GM19468 (cell line): Measurements from ENCODE around the gene RIOK1.
"Not testable (repeated sequence)": the region's sequence is repeated elsewhere in the genome, so short reads cannot be mapped to it uniquely, and the experiment has no call there.

Experiments used
- ATAC-seq: cut with Tn5 transposase; IDR thresholded peaks from one replicate; pipeline ENCODE4 v1.9.1; 2021; ENCODE audit warnings: mild to moderate bottlenecking, moderate library complexity, moderate number of reproducible peaks; ENCODE audit not compliant: unreplicated experiment; ENCODE audit errors: extremely low read depth

The RIOK1 gene

DNA sequence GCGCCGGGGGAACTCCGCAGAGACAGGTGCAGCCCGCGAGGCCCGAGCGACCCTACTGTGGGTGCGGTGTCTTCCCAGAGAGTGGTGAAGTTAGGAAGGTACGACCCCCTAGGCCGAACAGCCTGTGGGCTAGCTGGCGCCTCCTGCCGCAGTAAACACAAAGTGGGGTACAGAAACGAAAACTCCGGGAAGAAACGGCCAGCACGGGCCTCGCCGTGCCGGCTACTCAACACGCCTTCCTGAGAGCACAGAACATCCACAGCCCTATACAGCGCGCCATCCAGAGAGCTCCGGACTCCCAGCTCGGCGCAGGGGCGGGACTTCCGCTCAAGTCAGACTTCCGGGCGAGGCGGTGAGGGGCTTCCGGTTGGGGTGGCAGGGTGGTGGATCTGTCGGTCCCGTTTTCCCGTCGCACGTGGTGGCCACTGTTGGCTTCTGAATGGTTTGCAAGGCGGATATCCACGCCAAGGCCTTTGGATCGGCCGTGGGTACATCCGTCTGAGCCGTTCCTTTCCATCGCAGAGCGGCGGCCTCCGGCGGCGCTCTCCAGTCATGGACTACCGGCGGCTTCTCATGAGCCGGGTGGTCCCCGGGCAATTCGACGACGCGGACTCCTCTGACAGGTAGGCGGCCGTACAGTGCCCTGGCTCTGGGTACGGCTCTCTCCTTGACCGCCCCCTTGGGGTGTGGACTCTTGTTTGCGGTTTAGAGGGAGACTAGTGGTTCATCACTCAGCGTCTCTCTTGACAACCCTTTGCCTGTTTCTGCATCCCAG, at the start of gene RIOK1, which contains the start of gene CAGE1:
Gene RIOK1, plus strand, starts transcription at position 358 of the 775 bp plus-strand sequence. Its CDS starts 195 bp downstream, at position 553.
Gene CAGE1, minus strand, starts transcription at position 292 of the 775 bp plus-strand sequence. CDS start 2,569 bp downstream, outside the sequence.
- ATAC-seq = peak; percentile 91

DNA sequence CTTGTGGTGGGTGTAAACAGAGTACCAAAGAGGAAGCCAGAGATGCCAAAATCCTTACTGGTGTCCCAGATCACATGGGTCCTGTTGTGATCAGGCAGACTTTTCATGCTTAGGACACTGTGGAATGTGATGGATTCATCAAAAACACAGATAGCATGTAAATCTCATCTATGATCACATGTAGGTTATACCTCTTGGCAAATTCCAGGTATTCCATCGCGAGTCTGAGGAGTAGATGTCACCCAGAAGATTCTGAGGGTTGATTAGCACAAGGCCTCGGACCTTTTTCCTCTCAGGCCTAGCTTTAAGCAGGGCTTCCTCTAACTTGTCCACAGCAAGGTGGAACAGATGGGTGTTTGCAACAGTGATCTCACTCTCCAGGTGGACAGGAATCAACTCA, 48.3 kb upstream of the RIOK1 start:
- no peak for ATAC-seq

DNA sequence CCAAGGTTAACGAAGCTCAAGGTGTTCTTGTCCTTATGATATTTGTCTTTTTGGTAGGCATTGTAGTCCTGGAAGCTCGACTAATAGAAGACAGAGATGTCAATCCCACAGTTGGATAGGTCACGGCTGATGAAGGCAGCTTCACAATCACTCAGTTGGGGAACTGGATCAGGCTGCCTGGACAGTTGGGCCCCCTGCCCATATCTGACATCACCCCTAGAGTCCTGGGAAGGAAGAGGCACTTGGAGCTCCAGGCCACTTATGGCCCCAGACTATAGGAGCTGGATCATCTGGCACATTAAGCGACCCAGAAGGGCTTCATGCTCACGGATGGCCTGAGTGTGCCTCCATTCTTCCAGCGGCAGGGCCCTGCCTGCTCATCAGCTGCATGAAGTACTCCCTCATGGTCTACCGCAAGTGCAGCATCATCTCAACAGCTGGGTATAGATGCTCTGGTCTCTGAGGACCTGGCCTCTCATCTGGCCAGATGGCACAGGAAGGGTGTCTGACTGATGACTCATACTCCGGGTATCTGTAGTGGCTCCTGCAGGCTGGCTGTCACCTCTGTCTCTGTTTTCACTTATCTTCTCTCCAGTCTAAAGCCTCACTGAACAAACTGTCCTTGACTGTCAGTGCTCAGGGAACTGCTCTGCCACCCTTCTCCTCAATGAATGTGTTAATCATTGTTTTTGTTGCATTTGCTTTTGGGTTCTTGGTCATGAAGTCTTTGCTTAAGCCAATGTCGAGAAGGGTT, 47.4 kb upstream of the RIOK1 start:
- ATAC-seq = no peak

DNA sequence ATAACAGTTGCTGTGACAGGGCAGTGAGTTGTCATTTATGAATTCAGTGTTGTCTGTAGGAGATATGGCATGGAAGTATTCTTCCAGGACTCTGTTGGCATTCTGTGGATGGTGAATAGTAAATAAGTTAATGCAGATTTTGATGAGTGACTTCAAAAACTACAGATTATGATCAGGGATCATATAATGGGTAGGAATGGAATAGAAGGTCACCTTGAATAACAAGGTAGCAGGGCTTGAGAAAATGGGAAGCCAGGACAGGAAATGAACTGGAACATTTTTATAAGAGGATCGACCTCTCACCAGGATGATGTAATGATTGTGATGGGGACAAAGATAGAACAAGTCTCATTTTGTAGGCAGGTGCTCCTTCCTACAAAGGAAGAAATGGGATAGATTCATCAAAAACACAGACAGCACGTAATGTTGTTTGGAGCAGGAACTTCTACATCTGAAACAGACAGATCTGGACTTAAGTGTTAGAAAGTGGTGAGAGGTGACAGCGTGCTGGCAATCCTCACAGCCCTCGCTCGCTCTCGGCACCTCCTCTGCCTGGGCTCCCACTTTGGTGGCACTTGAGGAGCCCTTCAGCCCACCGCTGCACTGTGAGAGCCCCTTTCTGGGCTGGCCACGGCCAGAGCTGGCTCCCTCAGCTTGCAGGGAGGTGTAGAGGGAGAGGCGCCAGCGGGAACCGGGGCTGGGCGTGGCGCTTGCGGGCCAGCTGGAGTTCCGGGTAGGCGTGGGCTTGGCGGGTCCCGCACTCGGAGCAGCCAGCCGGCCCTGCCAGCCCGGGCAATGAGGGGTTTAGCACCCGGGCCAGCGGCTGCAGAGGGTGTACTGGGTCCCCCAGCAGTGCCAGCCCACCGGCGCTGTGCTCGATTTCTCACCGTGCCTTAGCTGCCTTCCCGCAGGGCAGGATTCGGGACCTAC, 45.8 kb upstream of the RIOK1 start:
- ATAC-seq = no peak

DNA sequence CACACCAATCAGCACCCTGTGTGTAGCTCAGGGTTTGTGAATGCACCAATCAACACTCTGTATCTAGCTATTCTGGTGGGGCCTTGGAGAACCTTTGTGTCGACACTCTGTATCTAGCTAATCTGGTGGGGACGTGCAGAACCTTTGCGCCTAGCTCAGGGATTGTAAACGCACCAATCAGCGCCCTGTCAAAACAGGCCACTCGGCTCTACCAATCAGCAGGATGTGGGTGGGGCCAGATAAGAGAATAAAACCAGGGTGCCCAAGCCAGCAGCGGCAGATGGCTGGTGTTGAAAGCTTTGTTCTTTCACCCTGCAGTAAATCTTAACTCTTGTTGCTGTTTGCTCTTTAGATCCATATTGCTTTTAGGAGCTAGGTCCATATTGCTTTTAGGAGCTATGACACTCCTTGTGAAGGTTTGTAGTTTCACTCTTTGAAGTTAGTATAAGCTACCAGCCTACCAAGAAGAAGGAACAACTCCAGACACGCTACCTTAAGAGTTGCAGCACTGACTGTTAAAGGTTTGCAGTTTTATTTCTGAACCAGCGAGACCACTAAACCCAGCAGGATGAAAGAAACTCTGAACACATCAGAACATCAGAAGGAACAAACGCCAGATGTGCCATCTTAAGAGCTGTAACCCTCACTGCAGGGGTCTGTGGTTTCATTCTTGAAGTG, 44.7 kb upstream of the RIOK1 start:
- ATAC-seq = not testable (repeated sequence)

DNA sequence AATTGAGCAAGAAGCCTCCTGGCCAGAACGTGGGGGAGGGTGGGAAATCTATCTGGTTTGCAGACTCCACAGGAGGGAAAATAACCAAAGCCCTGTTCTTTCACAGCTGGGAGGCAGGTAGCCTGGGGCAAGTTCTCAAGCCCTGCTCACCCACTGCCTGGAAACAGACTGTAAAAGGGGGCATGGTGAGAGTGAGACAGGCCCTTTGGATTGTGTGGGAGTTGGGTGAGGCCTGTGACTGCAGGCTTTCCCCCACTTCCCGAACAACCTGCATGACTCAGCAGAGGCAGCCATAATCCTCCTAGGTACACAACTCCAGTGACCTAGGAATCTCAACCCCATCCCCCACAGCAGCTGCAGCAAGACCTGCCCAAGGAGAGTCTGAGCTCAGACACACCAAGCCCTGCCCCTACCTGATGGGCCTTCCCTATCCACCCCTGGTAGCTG, 42.0 kb upstream of the RIOK1 start:
- not testable (repeated sequence) for ATAC-seq

DNA sequence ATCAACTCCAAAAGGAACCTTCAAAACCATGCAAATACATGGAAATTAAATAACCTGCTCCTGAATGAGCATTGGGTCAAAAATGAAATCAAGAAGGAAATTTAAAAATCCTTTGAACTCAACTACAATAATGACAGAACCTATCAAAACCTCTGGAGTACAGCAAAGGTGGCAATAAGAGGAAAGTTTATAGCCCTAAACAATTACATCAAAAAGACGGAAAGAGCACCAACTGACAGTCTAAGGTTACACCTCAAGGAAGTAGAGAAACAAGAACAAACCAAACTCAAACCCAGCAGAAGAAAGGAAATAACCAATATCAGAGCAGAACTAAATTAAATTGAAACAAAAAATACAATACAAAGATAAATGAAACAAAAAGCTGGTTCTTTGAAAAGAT, 39.0 kb upstream of the RIOK1 start:
- not testable (repeated sequence) for ATAC-seq

DNA sequence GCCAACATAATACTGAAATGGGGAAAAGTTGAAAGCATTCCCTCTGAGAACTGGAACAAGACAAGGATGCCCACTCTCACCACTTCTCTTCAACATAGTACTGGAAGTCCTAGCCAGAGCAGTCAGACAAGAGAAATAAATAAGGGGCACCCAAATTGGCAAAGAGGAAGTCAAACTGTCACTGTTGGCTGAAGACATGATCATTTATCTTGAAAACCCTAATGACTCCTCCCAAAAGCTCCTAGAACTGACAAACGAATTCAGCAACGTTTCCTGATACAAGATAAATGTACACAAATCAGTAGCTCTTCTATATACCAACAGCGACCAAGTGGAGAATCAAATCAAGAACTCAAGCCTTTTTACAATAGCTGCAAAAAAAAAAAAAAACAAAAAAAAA, 37.7 kb upstream of the RIOK1 start:
- ATAC-seq = not testable (repeated sequence)

DNA sequence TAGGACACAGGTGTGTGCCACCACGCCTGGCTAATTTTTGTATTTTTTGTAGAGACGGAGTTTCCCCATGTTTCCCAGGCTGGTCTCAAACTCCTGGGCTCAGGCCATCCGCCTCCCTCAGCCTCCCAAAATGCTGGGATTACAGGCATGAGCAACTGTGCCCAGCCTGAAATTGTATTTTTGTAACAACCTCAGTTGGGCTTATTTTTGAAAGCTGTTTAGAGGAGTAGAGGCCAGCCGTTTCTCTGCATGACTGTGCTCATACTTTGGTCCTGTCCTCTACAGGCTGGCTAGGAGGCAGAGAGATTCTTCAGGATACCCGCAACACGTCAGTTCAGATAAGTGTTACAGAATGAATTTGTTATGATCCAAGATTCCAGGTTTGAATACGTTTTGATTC, 22.2 kb upstream of the RIOK1 start:
- ATAC-seq = no peak

DNA sequence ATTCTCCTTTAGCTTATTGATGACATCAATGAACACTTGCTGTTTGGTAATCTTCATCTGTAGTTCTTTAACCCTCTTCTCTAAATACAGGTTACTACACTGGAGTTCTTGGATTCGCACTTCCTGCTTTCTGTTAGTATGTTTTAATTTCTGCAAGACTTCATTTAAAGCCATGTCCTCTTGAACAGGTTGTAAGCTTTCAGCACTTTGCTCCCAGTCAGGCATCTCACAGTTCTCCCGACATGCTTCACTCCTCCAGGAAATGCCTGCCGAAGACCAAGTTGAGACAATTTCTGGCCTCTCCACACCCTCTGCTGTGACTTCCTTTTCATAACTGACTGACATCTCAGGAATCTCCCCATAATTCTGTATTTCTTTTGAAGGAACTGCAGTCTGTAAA, 15.9 kb upstream of the RIOK1 start:
- ATAC-seq = no peak

DNA sequence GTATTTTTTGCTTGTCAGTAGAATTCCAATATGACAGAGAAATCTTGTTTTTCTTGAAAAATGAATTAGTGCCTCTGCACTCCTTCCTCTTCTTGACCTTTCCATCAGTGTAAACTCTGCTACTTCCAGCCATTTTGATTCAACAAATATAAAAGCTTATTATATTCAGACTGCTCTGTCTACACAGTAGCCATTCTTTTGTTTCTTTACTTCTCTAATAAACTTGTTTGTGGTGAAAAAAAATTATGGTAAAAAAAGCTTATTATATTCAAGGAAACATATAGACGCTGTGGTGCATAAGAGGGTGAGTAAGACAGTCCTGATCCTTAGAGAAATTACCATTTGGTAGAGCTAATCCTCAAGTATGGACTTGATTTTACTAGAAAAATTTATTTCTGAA, 11.6 kb upstream of the RIOK1 start:
- ATAC-seq = no peak

DNA sequence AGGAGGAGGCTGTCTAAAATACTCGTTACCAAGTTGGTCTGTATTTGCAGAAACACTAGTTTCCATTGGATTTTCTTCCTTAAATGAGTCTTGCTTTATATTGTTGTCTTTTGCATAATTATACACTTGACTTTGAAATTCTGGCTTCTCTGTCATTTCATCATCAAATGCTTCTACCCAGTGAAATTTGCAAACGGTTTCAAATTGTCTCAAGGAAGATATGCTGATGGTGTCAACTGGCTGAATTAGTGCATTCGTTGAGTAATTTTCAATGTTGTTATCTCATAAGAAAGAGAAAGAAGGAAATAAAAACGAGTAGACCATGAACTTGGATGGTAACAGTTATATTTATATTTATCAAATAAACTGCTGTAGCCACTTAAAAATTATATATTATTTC, 10.9 kb upstream of the RIOK1 start:
- ATAC-seq = no peak

DNA sequence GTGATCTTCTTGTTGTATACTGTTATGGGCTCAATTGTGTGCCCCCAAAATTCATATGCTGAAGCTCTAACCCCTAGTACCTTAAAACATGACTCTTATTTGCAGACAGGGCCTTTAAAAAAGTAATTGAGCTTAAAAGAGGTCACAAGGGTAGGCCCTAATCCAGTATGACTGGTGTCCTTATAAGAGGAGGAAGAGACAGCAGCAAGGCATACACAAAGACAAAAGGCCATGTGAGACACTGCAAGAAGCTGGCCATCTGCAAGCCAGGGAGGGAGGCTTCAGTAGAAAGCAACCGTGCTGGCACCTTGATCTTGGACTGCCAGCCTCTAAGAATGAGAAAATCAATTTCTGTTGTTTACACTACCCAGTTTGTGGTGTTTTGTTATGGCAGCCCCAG, 8.5 kb upstream of the RIOK1 start:
- ATAC-seq = no peak

DNA sequence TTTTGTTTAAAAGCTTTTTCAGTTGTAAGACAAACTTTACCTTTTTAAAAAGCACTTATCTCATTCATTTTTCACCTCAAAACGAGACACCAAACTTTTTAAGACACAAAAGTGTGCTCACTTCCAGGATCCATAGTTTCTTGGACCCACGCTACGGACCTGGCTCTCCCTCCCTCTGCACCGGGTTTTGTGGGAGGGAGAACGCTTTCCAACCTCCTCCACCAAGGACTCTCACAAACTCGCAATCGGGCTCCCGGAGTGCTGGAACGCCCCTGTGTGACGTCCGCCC, 502 bp upstream of the RIOK1 start:
- no peak for ATAC-seq

DNA sequence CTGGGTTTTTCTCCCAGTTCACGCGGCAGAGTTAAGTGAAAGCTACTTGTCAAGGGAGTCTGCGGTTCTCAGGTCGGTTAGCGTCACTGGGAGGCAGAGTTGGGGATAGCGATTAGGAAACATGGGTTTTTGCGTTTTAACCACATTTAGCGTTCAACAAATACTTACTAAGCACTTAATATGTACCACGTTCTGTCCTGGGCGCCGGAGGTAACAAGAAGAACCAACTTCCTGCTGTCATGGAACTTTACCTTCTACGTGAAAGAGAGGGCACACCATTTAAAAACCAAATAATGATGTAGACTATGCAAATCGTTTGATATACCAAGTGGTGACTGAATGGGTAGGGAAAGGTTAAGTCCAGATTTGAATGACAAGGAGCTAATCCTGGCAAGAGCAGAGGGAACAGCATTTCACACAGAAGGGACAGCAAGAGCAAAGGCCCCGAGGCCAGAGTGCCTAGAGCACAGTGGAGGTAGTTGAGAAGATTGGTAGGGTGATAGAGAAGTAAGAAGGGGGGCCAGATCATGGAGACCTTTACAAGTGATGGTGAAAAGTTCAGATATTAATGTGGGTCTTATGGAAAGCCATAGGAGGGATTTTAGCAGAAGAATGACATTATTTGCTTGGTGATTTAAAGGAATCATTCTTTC, 744 bp downstream of the RIOK1 start:
- no peak for ATAC-seq

DNA sequence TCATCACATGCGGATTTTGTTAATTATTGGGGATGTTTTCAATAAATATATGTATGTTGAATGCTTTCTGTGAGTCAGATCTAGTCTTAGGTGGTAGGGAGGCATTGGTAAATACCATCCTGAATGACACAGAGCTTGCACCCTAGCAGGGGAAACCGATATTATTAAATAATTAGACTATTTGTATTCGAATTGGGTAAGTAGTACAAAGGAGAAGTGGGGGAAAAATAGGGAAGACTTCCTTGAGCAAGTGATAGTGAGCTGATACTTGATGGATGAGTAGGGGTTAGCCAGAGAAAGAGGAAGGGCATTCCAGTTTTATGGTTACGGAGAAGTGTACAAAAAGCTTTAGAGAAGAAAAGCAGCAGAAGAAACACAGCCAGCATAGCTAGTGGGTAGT, 1.5 kb downstream of the RIOK1 start:
- ATAC-seq = no peak

DNA sequence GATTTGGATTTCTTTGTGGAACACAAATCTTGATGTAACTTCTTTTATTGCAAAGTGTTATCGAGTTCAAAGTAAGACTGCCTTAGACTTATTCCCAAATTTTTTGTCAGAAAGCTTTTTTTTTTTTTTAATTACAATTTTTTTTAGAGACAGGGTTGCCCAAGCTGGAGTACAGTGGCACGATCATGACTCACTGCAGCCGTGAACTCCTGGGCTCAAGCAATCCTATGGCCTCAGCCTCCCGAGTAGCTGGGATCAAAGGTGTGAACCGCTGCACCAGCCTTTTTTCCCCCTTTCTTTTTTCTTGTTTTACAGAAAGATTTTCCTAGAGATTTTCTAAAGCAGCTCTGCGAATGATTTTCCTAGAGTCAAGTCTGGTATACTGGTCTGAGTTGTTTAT, 2.8 kb downstream of the RIOK1 start:
- ATAC-seq = no peak

DNA sequence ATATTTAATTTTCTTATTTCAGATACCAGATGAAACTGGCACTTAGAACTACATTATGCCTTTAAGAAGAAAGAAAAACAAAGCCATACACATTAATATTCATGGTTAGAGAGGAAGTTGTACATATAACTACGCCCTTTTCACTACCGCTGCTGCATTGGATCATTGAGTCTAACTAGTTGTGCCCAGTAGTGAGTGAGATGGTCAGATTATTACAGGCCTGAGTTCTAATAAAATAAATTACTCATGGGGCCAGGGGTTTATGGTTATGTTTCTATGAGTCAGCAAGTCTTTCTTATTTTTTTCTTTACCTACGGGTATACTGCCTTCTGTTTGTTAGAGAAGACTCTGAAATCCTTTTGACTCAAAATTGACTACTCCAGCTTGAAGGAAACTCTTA, 11.5 kb downstream of the RIOK1 start:
- ATAC-seq = no peak

DNA sequence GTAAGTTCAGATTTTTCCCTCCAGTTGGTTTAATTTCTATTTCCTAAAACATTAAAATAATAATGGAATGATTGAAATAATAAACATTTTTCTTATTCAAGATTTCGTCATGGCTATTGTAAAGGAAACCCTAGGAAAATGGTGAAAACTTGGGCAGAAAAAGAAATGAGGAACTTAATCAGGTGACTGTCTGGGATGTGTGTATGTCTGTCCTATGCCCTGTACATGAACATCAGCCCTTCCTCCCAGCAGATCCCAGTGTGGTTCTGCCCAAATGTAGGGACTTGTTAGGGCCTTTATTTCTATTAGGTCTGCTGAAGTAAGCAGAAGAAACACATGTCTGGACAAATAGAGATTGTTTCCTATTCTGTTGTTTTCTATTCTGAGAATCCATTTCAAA, 13.1 kb downstream of the RIOK1 start:
- ATAC-seq = no peak

DNA sequence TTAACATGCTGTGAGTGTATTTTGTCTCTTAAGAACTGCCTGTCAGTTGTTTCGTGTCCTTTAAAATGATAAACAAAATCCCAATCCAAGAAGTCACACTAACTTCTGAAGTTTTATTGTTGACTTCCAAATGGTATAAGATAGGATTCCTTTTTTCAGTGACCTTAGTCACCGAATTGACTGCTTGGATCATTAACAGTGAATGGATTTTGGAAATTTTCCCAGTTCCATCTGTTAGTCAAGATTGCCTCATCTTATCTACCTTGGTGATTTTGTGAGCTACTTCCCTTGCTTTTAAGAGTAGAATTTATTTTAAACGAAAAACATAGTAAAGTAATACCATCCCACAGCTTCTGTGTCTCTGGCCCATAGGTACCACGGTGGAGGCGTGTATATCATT, 14.9 kb downstream of the RIOK1 start:
- no peak for ATAC-seq
